Right lobe of liver (tissue), 6 donors: ENCODE results near the gene DDX20. TPM values are rescaled to one million over a fixed set of nuclear protein-coding genes. Genes with fewer than 3 reads are reported as not detected.
A peak's percentile ranks its signal among the peaks of the same experiment; 100 is the strongest.

Experiments
- ATAC-seq, 4 donors: fragments of 200-7000 bp; cut with Tn5 transposase; one replicate each; pipeline ENCODE4 v1.9.1; 2020; ENCODE audit warnings: mild to moderate bottlenecking in 4 of 4, moderate library complexity in 4 of 4
- DNase-seq, 3 donors: peaks; one replicate each; pipeline ENCODE4 v3.0.0-alpha.2; 2020
- H3K27ac ChIP-seq, 3 donors: fragments of 200-600 bp; one replicate each; pipeline ENCODE4 v1.8.0; 2022
- H3K27me3 ChIP-seq, 2 donors: fragments of 200-600 bp; one replicate each; pipeline ENCODE4 v1.8.0; 2022
- H3K36me3 ChIP-seq, 4 donors: fragments of 200-600 bp; sonication (generic) in 1 of 4; one replicate each; pipeline versions ENCODE4 v1.5.1 to v1.8.0; 2017 to 2022; ENCODE audit warnings: control low read depth in 1 of 4
- H3K4me1 ChIP-seq, 4 donors: fragments of 200-600 bp; sonication (generic) in 1 of 4; one replicate each; pipeline versions ENCODE4 v1.5.1 to v1.8.0; 2017 to 2022; ENCODE audit warnings: control low read depth in 1 of 4
- H3K4me3 ChIP-seq, 3 donors: fragments of 200-600 bp; one replicate each; pipeline ENCODE4 v1.8.0; 2022
- H3K9me3 ChIP-seq, 4 donors: fragments of 200-600 bp; sonication (generic) in 1 of 4; one replicate each; pipeline versions ENCODE4 v1.5.1 to v1.8.0; 2017 to 2022; ENCODE audit warnings: control low read depth in 1 of 4
- CTCF ChIP-seq, 4 donors: fragments of 200-600 bp in 3 of 4; fragments of 450-650 bp in 1 of 4; IDR thresholded peaks; one replicate each; pipeline versions ENCODE4 v1.5.1 to v1.8.0; 2016 to 2022; ENCODE audit warnings: antibody characterized with exemption in 4 of 4, mild to moderate bottlenecking in 2 of 4
- POLR2A ChIP-seq: fragments of 450-650 bp; IDR thresholded peaks from one replicate; pipeline ENCODE4 v1.6.1; 2017; ENCODE audit warnings: antibody characterized with exemption, mild to moderate bottlenecking
- WGBS: methylation state at CpG from one replicate; pipeline ENCODE4 v1.1.6; 2018; ENCODE audit warnings: low coverage, low lambda C conversion rate; ENCODE audit not compliant: insufficient coverage; ENCODE audit errors: missing lambda C conversion rate; 5-methylcytosine and 5-hydroxymethylcytosine counted together
- intact Hi-C, 2 donors: fragments of 100-400 bp; cut with DNase I; formaldehyde crosslinking; loops; one replicate each; pipeline versions ENCODE4 v1.11.2 to v1.14.1; 2022
- total RNA-seq, 6 experiments: library from RNA; depleted of rRNA in 2 of 6; stranded (reverse); fragments of >200 nt in 2 of 6; fragmentation: NEBNext Ultra II Directional in 3 of 6; extraction: Animal tissue kit (Norgen Biotek cat#: 25700) in 3 of 6; gene quantifications; one replicate each; pipeline versions ENCODE4 v1.1.0 to v1.2.4, GENCODE V29; 2016 to 2023
- donor health status: DM: no; HTN: yes; CAD: no.
- donor health status: DM: no; HTN: no; CAD: no.
- donor health status: DM: no; HTN: no; CAD: no.
- donor health status: DM: no; HTN: yes; CAD: no.
- donor health status: DM: no; HTN: yes; CAD: no.

Gene DDX20
- total RNA-seq, 6 experiments from 2014 or later = 3.9 to 11.6 (median 5.1) TPM

GRCh38 chr1:111747282-111747734 is 8.4 kb upstream of the DDX20 start:
- H3K4me1 ChIP-seq = no peaks in the 10 kb centered on the region
- H3K4me3 ChIP-seq = no peak overlapping the region
- peak; percentile 77 to 95 (median 90) for ATAC-seq
- intact Hi-C loops = no loop called here
- H3K27ac ChIP-seq = no peak overlapping the region
- H3K27me3 ChIP-seq = no peaks in the 10 kb centered on the region
- WGBS = 23% methylated on average over 3 of the region's 3 CpGs
- TF ChIP-seq POLR2A = no peak
- TF ChIP-seq CTCF (IDR thresholded peaks at IDR 0.05) = peak; percentile 56 to 67 (median 61)
- no peaks in the 10 kb centered on the region for H3K9me3 ChIP-seq
- no peaks in the 10 kb centered on the region for H3K36me3 ChIP-seq
- peak in 1 of 3 donors; percentile 77 for DNase-seq

GRCh38 chr1:111747947-111748346 is 7.8 kb upstream of the DDX20 start:
- ATAC-seq = no peak
- intact Hi-C loops = no loop called here
- 85% methylated on average over 4 of the region's 4 CpGs for WGBS

GRCh38 chr1:111749628-111750027 is 6.1 kb upstream of the DDX20 start:
- no peak for ATAC-seq
- no peak overlapping the region for H3K4me3 ChIP-seq
- WGBS = 77% methylated on average over 3 of the region's 3 CpGs
- TF ChIP-seq CTCF (IDR thresholded peaks at IDR 0.05) (no peak), POLR2A (no peak)
- no peak overlapping the region for H3K27ac ChIP-seq
- intact Hi-C loops = no loop called here
- peaks cover 0 to 2% (median 0%) of the 10 kb centered on the region in 4 donors for H3K4me1 ChIP-seq
- no peak for DNase-seq
- H3K27me3 ChIP-seq = no peaks in the 10 kb centered on the region
- no peaks in the 10 kb centered on the region for H3K36me3 ChIP-seq
- no peaks in the 10 kb centered on the region for H3K9me3 ChIP-seq

More at GRCh38 chr1:111747947-111748346, 7.8 kb upstream of the DDX20 start:
- TF ChIP-seq POLR2A = no peak
- TF ChIP-seq CTCF (IDR thresholded peaks at IDR 0.05) = no peak
- H3K36me3 ChIP-seq = no peaks in the 10 kb centered on the region
- no peaks in the 10 kb centered on the region for H3K4me1 ChIP-seq
- no peaks in the 10 kb centered on the region for H3K27me3 ChIP-seq
- no peak for DNase-seq
- H3K9me3 ChIP-seq = no peaks in the 10 kb centered on the region
- no peak overlapping the region for H3K27ac ChIP-seq
- no peak overlapping the region for H3K4me3 ChIP-seq

- Histone ChIP-seq H3K27me3 (no peaks in the 10 kb centered on the region), H3K9me3 (no peaks in the 10 kb centered on the region), H3K4me1 (peaks cover 0 to 4% (median 0%) of the 10 kb centered on the region in 4 donors), H3K36me3 (no peaks in the 10 kb centered on the region), H3K27ac (no peak overlapping the region), H3K4me3 (no peak overlapping the region)
- TF ChIP-seq CTCF (IDR thresholded peaks at IDR 0.05) (no peak), POLR2A (no peak)
- 92% methylated on average over 2 of the region's 2 CpGs for WGBS
- intact Hi-C loops = no loop called here
- ATAC-seq (no peak), DNase-seq (no peak)
Measured at GRCh38 chr1:111750856-111751255, 4.8 kb upstream of the DDX20 start.
